GM19043 (cell line): ENCODE measurements around the gene KCTD12.
A peak's percentile ranks its signal among the peaks of the same experiment; 100 is the strongest.

Source experiments
- ATAC-seq: cut with Tn5 transposase; IDR thresholded peaks from one replicate; pipeline ENCODE4 v1.9.1; 2021; ENCODE audit warnings: low read depth; ENCODE audit not compliant: unreplicated experiment

The KCTD12 gene

DNA sequence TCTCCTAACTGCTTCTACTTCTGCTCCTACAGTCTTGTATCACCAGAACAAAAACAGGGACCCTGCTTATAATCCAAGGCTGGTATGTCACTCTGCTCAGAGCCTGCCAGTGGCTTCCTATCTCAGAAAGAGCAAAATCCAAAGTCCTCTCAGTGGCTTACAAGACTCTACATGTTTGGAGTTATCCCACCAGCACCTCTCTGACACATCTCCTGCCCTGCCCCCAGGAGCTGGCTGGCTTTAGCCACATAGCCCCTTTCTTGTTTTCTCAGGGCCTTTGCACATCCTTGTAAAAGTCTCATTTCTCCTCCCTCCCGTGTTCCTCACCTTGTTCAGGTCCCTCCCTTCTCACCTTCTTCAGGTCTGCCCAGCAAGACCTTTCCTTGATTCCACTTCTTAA is 2.2 kb upstream of the KCTD12 start:
- ATAC-seq = no peak

DNA sequence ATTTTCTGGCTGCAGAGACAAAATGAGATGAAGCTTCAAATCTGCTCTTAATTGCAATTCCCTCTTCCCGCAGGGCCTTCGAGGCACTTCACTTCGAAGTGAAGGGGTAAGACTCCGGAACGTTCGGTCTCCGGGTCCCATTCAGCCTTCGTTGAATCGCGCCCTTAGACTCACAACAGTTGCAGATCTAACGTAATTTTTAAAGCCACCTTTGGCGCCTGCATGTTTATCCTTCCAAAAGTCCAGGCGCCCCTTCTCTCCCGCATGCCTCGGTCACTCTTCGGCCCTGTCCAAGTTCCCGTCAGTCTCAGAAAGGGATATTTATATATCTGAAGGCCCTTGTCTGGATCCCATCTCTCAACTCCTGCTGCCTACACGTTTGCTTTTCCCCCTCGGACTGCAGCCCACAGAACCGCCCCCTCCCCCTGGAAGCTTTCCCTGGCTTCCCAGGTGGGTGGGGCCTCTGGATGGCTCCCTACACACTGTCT is 915 bp upstream of the KCTD12 start:
- ATAC-seq = no peak

DNA sequence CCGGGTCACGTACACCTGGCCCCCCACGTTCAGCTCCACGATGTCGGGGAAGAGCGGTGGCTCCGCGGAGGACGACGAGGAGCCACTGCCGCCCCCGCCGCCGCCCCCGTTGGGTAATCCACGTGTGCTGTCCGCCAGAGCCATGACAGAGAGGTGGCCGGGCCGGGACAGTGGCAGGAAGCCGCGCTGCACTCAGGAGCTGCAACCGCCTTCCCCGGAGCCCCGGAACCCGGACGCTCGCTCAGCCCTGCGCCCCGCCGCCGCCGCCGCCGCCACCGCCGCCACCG is 257 bp downstream of the KCTD12 start:
- ATAC-seq = no peak

DNA sequence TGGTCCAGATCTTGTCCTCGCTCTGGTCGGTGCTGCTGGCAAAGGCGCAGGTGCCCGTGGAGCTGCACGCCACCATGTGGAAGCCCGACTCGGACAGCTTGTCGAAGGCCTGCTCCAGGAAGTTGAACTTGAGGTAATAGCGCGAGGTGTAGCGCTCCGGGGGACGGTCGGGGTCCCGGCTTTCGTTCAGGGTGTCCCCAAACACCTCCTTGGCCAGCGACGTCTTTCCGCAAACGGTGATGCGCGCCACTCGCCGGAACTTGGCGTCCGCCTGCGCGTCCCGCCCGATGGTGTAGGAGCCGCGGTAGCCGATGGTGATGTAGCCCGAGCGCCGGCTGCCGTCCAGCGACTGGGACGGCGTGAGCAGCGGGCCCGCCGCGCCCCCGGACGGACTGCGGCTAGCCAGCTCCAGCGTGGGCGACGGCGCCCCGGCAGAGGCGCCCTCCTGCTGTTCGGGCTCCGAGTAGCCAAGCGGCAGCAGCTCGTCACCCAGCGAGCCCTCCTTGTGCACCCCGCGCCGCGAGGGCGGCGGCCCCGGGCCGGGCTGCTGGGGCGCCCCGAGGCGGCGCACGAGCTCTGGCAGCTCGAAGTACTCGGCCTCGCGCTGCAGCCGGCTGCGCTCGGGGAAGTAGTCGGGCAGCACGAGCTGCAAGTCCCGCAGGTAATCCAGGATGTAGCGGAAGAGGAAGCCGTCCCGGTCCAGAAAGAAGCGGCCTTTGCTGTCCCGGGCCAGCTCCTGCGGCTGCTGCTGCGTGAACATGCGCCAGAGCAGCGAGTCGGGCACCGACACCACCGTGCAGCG is 801 bp downstream of the KCTD12 start:
- ATAC-seq = peak; percentile 35

DNA sequence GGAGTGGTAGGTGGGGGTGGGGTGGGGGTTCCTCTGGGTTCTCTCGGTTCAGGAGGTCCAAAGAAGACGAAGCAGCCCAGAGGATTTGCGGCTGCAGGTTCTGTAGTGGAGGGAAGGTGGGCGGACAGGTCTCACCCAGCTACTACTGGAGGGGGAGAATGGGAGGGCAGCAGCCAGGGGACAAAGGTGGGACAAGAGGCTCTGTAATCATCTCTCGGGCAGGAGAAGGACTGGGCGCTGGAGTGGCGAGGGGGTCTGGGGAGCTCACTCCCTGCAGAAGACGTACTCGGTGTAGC is 1.4 kb downstream of the KCTD12 start:
- no peak for ATAC-seq

DNA sequence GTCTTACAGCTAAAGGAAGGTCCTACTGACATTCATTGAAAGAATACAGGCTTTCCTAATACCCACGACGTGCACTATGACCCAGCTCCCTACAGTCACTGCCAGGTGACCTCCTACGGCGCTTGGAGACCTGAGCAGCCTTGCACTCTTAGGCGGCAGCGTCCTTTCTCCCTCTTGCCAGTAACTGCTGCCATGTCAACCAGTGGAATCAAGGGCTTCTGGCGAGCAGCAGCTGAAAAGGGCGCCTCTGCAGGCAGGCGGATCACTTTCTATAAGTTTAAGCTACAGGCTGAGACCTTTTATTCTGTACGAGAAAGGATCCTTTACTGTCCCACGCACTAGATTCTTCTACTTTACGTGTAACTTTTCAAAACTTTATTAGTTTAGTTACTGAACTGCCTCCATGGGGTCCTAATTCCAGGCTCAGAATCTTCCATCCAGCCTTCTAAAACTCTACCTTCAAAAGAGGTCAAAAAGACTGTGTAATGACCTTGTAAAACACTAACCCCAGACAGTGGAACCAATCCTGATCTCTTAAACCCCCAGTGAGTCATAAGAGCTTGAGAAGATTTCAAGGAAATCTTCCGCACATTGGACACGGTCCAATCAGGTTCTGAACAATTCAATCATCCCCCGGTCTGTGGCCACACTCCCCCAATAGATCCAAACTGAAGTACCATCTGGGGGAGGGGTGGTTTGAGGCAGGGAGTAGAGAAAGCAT is 1.9 kb downstream of the KCTD12 start:
- no peak for ATAC-seq

DNA sequence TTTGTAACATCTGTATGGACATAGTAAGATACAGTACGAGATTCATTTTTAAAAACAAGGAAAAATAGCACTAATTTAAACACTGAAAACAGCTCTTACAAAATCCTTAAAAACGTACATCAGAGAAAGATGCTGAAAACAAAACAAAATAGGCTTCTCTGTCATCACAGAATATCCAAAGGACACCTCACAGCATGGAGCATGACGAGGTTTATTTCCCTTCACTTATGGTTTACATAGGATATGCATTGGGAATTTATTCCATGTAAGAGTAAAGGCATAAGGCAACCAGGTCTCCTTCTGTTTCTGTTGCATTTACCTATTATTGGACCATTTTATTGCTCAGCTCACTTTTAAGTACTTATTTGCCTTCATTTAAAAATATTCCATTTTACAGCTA is 3.0 kb downstream of the KCTD12 start:
- no peak for ATAC-seq

DNA sequence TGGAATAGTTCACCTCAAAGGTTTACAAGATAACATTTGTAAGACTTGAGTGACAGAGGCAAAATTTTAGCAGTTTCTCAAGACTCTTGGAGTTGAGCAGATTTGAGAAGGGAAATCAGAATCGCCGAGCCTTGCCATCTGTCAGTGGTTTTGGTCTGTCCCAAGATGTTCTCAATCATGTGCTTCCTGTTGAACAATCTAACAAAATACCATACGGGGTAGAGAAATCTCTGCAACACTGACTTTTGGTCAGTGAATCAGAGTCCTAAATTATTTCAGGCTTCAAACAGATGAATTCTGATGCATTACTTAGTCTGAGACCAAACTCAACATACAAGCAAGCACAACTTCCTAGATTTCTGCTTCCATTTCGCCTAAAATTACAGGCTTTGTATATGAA is 3.8 kb downstream of the KCTD12 start:
- ATAC-seq = no peak

DNA sequence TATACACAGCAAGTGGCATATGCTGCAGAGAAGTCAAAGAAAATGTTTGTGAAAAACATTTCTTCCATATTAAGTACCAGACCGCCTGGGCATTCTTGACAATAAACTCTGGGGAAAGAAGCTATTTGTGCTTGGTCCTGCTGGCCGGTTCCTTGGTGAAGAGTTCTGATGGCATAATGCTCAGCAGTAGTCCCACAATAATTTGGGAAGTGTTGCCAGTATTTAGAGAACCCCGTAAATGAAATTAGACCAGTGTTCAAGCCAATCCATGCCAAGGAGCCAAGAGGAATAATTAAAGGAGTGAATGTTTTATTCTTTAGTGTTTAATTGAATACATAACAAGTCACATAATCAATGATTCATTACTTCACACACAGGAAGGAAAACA is 6.3 kb downstream of the KCTD12 start:
- no peak for ATAC-seq

DNA sequence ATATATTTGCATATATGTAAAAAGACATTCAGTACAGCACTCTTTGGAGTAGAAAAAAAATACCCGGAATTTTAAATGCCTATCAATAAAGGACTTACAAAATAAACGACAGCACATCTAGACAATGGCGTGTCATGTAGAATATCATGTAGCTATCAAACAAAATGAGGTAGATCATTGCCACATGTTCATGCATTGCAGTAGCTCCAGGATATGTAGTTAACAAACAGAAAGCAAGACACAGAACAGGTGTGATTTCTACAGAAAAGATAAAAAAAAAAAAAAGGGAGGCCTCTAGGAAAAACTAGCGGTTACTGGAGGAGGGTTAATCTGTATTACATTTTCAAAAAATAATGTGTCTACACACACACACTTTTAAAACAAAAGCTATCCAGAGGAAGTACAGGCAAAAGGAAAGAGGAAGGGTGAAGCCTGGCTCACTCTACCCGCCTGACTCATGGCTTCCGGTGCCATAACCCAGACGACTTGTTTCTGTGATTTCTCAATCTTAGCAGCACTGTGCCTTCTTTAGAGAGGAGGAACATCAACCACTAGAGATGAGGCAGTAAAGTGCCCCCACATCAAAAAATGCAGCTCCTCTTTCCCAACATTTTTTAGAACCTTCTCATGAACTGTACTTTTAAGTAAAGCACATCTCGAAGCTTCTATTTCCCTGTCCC is 6.9 kb downstream of the KCTD12 start:
- peak; percentile 91 for ATAC-seq

DNA sequence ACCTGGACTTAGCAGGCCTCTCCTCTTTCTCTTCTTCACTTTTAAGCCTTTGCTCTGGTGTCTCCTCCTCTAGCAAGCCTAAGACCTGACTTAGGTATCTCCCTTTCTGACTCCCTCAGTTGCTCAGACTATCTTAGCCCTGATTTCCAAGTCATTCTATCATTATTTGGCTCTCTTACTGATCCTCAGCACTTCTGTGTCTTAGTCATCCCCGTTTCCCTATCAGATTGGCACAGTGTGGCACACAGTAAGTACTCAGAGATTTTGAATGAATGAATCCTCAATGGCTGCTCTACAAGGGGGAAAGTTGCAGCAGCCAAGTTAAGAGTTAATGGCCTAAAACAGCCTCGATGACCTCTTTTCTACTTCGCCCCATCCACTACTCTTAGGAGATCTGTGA is 8.2 kb downstream of the KCTD12 start:
- no peak for ATAC-seq

DNA sequence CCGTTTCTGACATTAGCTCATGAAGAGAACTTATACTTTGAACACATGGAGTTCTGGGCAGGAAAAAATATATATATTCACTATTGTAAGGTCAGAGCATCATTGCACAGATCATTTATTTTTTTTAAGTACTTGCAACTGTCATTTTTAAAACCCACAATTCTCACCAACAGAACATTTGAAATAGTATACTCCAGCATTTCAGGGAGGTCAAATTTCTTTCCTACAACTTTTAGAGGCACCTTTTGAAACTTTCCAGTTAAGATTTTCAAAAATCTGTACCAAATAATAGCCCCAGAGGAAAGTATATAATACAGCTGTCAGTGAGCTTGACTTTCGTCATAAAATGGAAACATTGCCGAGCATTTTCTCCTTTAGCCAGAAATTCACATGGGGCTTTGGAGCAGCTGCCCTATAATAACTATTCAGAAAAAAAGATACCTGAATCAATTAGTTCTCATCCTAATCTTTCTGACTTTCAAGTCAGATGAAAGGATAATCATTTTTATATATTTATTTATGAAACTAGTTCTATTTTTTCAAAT is 10.9 kb downstream of the KCTD12 start:
- ATAC-seq = no peak

DNA sequence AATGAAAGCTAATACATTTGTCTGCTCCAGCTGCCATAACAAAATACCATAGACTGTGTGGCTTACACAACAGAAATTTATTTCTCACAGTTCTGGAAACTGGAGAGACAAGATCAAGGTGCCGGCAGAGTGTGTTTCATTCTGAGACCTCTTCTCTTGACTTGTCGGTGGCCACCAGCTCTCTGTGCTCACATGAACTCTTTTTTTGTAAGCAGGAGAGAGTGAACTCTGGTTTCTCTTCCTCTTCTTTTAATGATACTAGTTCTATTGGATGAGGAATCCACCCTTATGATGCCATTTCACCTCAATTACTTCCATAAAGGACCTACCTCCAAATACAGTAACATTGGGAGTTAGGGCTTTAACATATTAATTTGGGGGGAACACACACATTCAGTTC is 11.7 kb downstream of the KCTD12 start:
- peak; percentile 77 for ATAC-seq

DNA sequence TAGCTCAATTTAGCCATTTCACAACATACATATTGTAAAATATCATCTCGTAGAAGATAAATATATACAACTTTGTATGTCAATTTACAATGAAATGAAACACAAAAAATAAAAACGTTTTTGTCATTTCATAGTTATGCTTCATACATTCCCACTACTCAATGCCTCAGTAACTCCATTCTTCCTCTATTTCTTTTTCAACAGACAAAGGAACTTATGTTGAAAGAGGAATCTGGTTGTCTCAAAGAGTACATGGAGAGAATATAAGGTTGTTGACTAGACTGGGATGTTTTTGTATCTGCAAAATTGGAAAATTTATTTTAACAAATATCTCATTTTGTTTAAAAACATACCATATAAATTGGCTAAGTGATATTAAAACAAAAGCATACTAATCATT is 12.8 kb downstream of the KCTD12 start:
- ATAC-seq = no peak

DNA sequence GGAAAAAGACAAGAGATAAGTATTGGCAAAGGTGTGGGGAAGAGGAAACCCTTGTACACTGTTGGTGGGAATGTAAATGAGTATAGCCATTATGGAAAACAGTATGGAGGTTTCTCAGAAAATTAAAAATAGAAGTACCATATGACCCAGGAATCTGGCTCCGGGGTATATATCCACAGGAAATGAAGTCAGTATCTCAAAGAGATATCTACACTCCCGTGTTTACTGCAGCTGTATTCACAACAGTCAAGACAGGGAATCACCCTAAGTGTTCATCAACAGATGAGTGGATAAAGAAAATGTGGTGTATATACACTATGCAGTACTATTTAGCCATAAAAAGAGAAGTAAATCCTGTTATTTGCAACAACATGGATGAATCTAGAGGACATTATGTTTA is 13.5 kb downstream of the KCTD12 start:
- ATAC-seq = no peak

DNA sequence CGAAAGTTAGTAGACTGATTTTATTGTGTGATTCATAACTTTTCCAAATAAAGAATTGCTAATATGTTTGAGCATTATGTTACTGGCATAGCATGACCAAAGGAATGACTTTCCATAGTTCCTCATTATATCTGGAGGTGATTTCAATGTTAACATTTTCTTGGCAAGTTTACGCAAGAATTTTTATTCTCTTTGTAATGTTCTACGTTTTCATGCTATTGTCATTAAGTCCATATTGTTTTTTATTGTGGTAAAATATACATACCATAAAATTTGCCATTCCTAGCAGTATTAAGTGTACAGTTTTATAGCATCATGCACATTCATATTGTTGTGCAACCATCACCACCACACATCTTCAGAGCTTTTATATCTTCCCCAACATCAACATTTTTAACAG is 14.8 kb downstream of the KCTD12 start:
- no peak for ATAC-seq

DNA sequence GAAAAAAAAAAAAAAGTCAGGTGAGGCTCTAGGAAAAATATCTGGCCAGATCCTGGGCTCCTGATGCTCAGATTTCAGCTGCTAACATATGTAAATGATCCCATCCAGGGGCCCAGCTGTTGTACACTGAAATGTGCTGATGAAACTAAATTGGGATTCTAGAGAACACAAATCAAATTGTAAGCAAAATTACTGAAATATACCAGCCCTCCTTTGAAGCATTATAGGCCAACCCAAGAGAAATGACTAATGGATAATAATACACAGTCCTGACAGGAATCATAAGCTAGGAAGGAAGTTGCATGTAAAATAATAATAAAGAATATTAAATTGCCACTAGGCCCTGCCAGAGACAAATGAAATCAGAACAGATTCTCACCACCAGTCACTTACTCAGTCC is 17.8 kb downstream of the KCTD12 start:
- no peak for ATAC-seq

DNA sequence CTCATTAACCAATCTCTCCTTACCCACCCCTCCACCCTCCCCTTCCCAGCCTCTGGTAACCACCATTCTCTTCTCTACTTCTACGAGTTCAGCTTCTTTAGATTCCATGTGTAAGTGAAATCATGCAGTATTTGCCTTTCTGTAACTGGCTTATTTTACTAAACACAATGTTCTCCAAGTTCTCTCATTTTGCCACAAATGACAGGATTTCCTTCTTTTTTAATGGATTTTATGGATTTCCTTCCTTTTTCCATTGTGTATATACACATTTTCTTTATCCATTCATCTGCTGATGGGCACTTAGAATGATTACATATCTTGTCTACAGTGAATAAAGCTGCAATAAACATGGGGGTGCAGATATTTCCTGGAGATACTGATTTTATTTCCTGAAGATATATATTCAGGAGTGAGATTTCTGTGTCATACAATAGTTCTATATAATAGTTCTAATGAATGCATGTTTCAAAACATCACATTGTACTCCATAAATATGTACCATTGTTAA is 20.2 kb downstream of the KCTD12 start:
- no peak for ATAC-seq

DNA sequence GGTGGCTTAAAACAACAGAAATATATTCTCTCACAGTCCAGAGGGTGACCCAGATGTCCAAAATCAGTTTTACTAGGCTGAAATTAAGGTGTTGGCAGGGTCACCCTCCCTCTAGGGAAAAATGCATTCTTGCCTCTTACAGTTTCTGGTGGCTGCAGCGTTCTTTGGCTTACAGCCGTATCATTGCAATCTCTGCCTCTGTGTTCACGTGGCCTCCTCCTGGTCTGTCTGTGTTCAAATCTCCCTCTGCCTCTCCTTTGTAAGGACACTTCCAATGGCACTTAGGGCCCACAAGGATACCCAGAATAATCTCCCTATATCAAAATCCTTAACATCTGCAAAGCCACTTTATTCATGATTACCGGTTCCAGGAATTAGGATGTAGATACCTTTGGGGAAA is 21.1 kb downstream of the KCTD12 start:
- ATAC-seq = no peak

DNA sequence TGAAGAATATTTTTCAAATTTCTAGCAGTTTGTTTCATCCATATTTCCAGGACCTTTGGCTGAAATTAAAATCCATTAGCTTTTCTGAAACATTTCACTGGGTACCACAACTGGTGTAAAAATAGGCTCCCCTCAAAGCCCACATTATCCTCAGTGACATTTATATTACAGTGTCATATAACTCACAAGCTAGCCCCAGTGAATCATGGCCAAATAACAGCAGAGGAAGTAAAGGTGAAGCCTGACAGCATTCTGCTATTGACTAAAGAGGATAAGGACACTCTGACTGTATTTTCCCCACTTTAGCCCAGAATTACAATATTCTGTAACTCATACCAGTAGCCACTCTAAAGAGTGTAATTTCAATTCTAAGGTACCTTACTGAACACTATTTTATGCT is 21.9 kb downstream of the KCTD12 start:
- ATAC-seq = no peak

DNA sequence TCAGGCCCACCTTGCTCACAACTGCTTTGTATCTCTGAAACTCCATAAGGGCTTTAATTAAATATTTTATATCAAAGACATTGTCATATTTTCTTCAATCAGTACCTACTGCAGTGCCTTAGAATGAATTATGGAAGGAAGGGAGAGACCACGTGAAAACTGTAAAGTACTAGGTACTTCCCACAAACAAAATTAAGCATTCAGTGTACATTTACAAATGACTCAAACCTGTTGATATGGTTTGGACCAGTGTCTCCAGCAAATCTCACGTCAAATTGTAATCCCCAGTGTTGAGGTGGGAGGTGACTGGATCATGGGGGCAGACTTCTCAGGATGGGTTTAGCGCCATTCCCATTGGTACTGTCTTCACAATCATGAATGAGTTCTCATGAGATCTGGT is 23.2 kb downstream of the KCTD12 start:
- no peak for ATAC-seq

DNA sequence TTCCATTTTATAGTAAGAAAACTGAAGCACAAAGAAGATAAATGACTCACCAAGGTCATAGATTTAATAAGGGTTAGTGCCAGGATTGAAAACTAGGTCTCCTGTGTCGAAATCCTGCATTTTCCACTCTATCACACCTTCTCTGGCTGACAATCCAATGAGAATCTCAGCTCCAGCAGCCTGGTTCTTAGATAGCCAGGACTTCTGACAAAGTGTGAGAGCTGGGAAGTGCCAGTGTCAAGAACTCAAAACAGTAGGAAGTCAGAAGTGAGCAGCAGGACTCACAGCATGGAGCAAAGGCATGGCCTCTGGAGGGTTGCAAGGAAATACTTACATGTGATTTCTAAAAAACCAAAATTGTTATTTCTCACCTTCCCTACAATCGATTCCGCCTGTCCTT is 24.3 kb downstream of the KCTD12 start:
- ATAC-seq = no peak
